Thoracic aorta (tissue), 2 donors: ENCODE results near the gene KRTAP5-9. TPM values are rescaled to one million over a fixed set of nuclear protein-coding genes. Genes with fewer than 3 reads are reported as not detected.
"Not testable (repeated sequence)": the region's sequence is repeated elsewhere in the genome, so short reads cannot be mapped to it uniquely, and the experiment has no call there.

ENCODE experiments used
- ATAC-seq: fragments of 150-250 bp; one replicate; pipeline ENCODE4 v1.8.0; 2017; ENCODE audit warnings: low read depth; ENCODE audit not compliant: insufficient number of reproducible peaks, low FRiP score
- DNase-seq: peaks from one replicate; pipeline ENCODE4 v3.0.0-alpha.2; 2020; ENCODE audit warnings: low spot score
- H3K27ac ChIP-seq, 2 donors: fragments of 200-600 bp; sonication (generic); 1 replicate in 1 of 2; 2 replicates in 1 of 2; pipeline ENCODE4 v1.5.1; 2016; ENCODE audit warnings: mild to moderate bottlenecking in 2 of 2, moderate library complexity in 2 of 2
- H3K27me3 ChIP-seq: fragments of 200-600 bp; sonication (generic); replicated peaks from 2 replicates; pipeline ENCODE4 v1.6.0; 2016; ENCODE audit warnings: mild to moderate bottlenecking; ENCODE audit not compliant: insufficient read depth
- H3K36me3 ChIP-seq: fragments of 200-600 bp; sonication (generic); one replicate; pipeline ENCODE4 v1.5.1; 2016
- H3K4me1 ChIP-seq, 2 donors: fragments of 200-600 bp; sonication (generic); 1 replicate in 1 of 2; 2 replicates in 1 of 2; pipeline versions ENCODE4 v1.5.1 to v1.6.0; 2016; ENCODE audit warnings: low read depth in 2 of 2, mild to moderate bottlenecking in 1 of 2; ENCODE audit not compliant: control insufficient read depth in 1 of 2
- H3K4me3 ChIP-seq: fragments of 200-600 bp; sonication (generic); 2 replicates; pipeline ENCODE4 v1.5.1; 2016; ENCODE audit warnings: mild to moderate bottlenecking
- H3K9me3 ChIP-seq: fragments of 200-600 bp; sonication (generic); 2 replicates; pipeline ENCODE4 v1.5.1; 2016
- total RNA-seq, 2 donors: library from RNA; depleted of rRNA; stranded (reverse); fragments of >200 nt; gene quantifications; one replicate each; pipeline versions ENCODE4 v1.1.0 to v1.2.3, GENCODE V29; 2016
- TF ChIP-seq, protein P1 (sequence below): fragments of 200-600 bp; sonication (generic); IDR thresholded peaks from one replicate; pipeline ENCODE4 v1.5.1; 2019; ENCODE audit warnings: antibody characterized with exemption

Gene KRTAP5-9
- total RNA-seq, 2 donors from 2014 or later: not detected

DNA sequence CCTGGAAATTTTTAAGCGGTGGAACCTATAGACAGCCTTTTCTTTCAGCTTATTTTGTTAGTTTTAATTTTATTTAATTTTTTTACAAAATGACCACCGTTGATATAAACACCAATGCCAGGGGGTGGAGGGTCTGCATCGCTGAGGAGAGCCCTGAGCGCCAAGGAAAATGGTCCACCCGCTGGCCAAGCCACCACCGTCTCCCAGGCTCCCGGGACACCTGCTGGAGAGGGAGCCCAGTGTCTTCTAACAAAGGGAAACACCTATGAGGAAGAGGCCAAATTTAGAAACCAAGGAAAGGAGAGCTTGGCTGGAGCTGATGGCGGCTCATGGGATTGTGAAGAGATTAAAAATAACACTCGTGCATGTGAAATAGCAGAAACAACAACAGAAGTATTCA is 10.7 kb upstream of the KRTAP5-9 start:
- H3K4me3 ChIP-seq: no peak overlapping the region
- no peak overlapping the region for H3K27ac ChIP-seq
- H3K27me3 ChIP-seq: no peaks in the 10 kb centered on the region
- H3K9me3 ChIP-seq: no peaks in the 10 kb centered on the region
- no peaks in the 10 kb centered on the region for H3K4me1 ChIP-seq
- DNase-seq (no peak), ATAC-seq (no peak)
- TF ChIP-seq, protein P1, sequence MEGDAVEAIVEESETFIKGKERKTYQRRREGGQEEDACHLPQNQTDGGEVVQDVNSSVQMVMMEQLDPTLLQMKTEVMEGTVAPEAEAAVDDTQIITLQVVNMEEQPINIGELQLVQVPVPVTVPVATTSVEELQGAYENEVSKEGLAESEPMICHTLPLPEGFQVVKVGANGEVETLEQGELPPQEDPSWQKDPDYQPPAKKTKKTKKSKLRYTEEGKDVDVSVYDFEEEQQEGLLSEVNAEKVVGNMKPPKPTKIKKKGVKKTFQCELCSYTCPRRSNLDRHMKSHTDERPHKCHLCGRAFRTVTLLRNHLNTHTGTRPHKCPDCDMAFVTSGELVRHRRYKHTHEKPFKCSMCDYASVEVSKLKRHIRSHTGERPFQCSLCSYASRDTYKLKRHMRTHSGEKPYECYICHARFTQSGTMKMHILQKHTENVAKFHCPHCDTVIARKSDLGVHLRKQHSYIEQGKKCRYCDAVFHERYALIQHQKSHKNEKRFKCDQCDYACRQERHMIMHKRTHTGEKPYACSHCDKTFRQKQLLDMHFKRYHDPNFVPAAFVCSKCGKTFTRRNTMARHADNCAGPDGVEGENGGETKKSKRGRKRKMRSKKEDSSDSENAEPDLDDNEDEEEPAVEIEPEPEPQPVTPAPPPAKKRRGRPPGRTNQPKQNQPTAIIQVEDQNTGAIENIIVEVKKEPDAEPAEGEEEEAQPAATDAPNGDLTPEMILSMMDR: no peak
- no peaks in the 10 kb centered on the region for H3K36me3 ChIP-seq

DNA sequence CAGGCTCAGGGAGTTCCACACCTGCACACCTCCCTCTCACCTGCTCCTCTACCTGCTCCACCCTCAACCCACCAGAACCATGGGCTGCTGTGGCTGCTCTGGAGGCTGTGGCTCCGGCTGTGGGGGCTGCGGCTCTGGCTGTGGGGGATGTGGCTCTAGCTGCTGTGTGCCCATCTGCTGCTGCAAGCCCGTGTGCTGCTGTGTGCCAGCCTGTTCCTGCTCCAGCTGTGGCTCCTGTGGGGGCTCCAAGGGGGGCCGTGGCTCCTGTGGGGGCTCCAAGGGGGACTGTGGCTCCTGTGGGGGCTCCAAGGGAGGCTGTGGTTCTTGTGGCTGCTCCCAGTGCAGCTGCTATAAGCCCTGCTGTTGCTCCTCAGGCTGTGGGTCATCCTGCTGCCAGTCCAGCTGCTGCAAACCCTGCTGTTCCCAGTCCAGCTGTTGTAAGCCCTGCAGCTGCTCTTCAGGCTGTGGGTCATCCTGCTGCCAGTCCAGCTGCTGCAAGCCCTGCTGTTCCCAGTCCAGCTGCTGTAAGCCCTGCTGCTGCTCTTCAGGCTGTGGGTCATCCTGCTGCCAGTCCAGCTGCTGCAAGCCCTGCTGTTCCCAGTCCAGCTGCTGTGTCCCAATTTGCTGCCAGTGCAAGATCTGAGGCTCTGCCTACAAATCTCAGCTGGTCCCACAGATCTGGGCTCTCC is 10.1 kb upstream of the KRTAP5-9 start, which contains the start of gene KRTAP5-8:
TSS of gene KRTAP5-8 (plus strand) at position 49 of the 689 bp plus-strand sequence. CDS start at position 80, 31 bp downstream.
- not testable (repeated sequence) for DNase-seq, H3K4me1 ChIP-seq, H3K36me3 ChIP-seq, H3K27me3 ChIP-seq, H3K4me3 ChIP-seq, H3K27ac ChIP-seq, ATAC-seq, H3K9me3 ChIP-seq

DNA sequence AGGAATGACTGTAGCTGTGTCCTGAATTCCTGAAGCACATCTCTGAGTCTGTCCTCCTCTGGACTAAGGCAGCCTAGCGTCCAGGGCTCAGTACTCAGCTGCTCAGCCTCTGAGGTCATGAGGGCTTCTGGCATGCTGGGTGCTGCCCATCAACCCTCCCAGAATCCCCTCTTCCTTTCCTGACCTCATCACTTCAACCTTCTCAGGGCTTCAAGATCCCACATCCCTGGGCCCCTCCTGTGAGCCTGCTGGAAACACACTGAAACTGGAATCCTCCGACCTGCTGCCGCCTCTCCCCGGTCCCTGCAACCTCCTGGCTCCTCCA is 9.6 kb upstream of the KRTAP5-9 start:
- DNase-seq: no peak
- Histone ChIP-seq H3K27ac (no peak overlapping the region), H3K4me1 (no peaks in the 10 kb centered on the region), H3K9me3 (no peaks in the 10 kb centered on the region), H3K4me3 (no peak overlapping the region), H3K36me3 (no peaks in the 10 kb centered on the region), H3K27me3 (no peaks in the 10 kb centered on the region)
- TF ChIP-seq, protein P1: no peak
- ATAC-seq: no peak

DNA sequence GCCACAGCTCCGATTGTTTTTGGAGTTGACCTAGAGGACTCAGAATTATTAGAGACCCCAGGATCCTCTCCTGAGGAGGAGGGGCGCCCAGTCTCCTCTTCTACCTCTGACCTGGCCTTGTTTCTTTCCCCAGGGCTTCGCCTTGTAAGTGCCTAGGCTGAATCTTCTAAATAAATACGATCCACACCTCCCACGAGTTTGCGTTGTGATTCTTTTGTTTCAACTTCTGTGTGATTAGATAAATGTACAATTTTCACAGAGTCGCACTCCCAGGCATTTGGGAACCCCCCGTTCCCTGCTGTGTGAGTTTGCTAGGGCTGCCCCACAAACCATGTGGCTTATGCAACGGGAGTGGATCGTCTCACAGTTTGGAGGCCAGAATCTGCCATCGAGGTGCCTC is 9.2 kb upstream of the KRTAP5-9 start:
- DNase-seq (no peak), ATAC-seq (no peak)
- no peaks in the 10 kb centered on the region for H3K9me3 ChIP-seq
- no peaks in the 10 kb centered on the region for H3K36me3 ChIP-seq
- H3K4me3 ChIP-seq: no peak overlapping the region
- TF ChIP-seq, protein P1: no peak
- H3K4me1 ChIP-seq: no peaks in the 10 kb centered on the region
- H3K27me3 ChIP-seq: no peaks in the 10 kb centered on the region
- no peak overlapping the region for H3K27ac ChIP-seq

DNA sequence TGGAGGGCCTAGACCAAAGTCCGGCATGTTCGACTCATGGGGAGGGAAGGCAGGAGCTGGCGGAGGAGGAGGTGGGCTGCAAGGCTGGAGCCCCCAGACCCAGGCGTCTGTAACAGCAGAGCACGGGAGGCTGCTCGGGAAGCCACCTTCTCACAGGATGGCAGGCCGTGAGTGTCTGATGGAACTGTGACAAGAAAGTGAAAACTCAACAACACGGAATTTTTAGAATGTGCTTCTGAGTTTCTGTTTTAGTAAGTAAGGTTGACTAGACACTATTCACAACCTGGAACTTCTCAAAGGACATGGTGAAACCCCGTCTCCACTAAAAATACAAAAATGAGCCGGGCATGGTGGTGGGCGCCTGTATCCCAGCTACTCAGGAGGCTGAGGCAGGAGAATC is 8.2 kb upstream of the KRTAP5-9 start:
- not testable (repeated sequence) for H3K4me3 ChIP-seq, H3K36me3 ChIP-seq, H3K9me3 ChIP-seq, ATAC-seq, H3K4me1 ChIP-seq, DNase-seq, H3K27ac ChIP-seq, H3K27me3 ChIP-seq

DNA sequence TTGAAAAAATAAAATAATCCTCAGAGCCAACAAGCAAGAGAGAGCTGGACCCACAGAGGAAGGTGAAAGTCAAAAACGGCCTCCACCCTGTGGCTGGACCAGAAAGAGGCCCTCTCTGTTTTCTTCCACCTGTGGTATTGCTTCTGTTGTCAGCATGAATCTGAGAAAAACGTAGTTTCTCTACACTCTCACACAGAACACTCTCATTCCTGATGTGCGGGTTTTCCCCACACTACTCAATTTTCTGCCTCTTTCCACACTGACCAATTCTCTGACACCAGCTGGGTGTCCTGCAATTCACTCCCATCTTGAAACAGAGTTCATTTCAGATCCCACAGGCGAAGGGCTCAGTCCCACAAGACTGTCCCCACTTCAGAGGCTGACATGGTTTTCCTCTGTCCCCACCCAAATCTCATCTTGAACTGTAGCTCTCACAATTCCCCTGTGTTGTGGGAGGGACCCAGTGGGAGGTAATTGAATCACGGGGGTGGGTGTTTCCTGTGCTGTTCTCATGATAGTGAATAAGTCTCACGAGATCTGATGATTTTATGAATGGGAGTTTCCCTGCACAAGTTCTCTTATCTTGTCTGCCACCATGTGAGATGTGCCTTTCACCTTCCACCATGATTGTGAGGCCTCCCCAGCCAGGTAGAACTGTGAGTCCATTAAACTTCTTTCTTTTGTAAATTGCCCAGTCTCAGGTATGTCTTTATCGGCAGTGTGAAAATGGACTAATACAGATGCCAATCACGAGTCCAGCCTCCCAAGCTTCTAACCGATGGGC is 7.5 kb upstream of the KRTAP5-9 start:
- not testable (repeated sequence) for DNase-seq, ATAC-seq, H3K4me3 ChIP-seq, H3K36me3 ChIP-seq, H3K9me3 ChIP-seq, H3K27ac ChIP-seq, H3K4me1 ChIP-seq, H3K27me3 ChIP-seq
